Uterus (tissue), 2 donors: Measurements from ENCODE around the gene IL16.

Experiments
- CTCF ChIP-seq, 4 experiments: fragments of 200-600 bp in 2 of 4; fragments of 450-650 bp in 2 of 4; sonication (generic) in 2 of 4; IDR thresholded peaks; one replicate each; pipeline ENCODE4 v1.5.1; 2016 to 2019; ENCODE audit warnings: antibody characterized with exemption in 4 of 4, mild to moderate bottlenecking in 2 of 4, moderate library complexity in 1 of 4
- POLR2A ChIP-seq, 2 donors: fragments of 450-650 bp; IDR thresholded peaks; one replicate each; pipeline ENCODE4 v1.6.1; 2016; ENCODE audit warnings: antibody characterized with exemption in 2 of 2, mild to moderate bottlenecking in 1 of 2, moderate library complexity in 1 of 2

GRCh38 chr15:81277851-81278250 lies 81.2 kb downstream of the IL16 start:
- TF ChIP-seq CTCF (IDR thresholded peaks at IDR 0.05) = no peak
- no peak for TF ChIP-seq POLR2A (IDR thresholded peaks at IDR 0.05)
